ENCODE data around the gene SEPTIN1. TPM values are rescaled to one million over a fixed set of nuclear protein-coding genes. Genes with fewer than 3 reads are reported as not detected.

The SEPTIN1 gene
- total RNA-seq, 1 experiment from 2014 or later = 3.4 TPM

GRCh38 chr16:30374538-30374937, 7.8 kb downstream of the SEPTIN1 start, which contains the start of gene MYL11 (continued):
- no peak for TF ChIP-seq REST (IDR thresholded peaks at IDR 0.05; ENCODE audit: low read depth)
- TF ChIP-seq CBX3 (IDR thresholded peaks at IDR 0.05; ENCODE audit: low read depth) = no peak
- TF ChIP-seq EZH2 (IDR thresholded peaks at IDR 0.05) = no peak

GRCh38 chr16:30372725-30373124, 9.6 kb downstream of the SEPTIN1 start:
- DNase-seq (ENCODE audit: low read depth, low spot score) (no peak), ATAC-seq (no peak)
- H3K27ac ChIP-seq (ENCODE audit: low read depth, low read length) = no peak overlapping the region
- H3K4me1 ChIP-seq (ENCODE audit: control insufficient read depth in 1 of 2, insufficient read depth in 2 of 2, low read length in 2 of 2) = peaks cover 27 to 43% of the 10 kb centered on the region in 2 experiments
- no peak overlapping the region for H3K4me2 ChIP-seq (ENCODE audit: low read length)
- H2AFZ ChIP-seq (ENCODE audit: low read depth, low read length, poor library complexity, severe bottlenecking) = no peak overlapping the region
- ChIA-PET RAD21 (ENCODE audit: low non-redundant PET in 1 of 2, low total read pairs in 2 of 2, uncharacterized antibody in 2 of 2, unreplicated experiment in 2 of 2) (no interaction called here), CTCF (interaction anchor here (0.7 kb wide), 1 partner anchor 672 kb away, joined by 3 read pairs; no protein-coding TSS in a partner anchor), POLR2A (no interaction called here)
- no peaks in the 10 kb centered on the region for H3K9me2 ChIP-seq (ENCODE audit: insufficient read depth)
- H3K4me3 ChIP-seq (replicated peaks in 1 of 2; ENCODE audit: low read depth in 1 of 2, low read length in 2 of 2) = no peak overlapping the region
- H3K9ac ChIP-seq (ENCODE audit: low read length) = no peak overlapping the region
- intact Hi-C loops (cut with micrococcal nuclease) = no loop called here
- peaks cover 22% of the 10 kb centered on the region for H3K79me2 ChIP-seq (ENCODE audit: insufficient read depth, low read length)
- peaks cover 0 to under 1% of the 10 kb centered on the region in 2 experiments; a peak in 1 of 4 replicates for H3K36me3 ChIP-seq (ENCODE audit: control insufficient read depth in 1 of 2, insufficient read depth in 2 of 2, low read length in 2 of 2)
- H4K20me1 ChIP-seq (ENCODE audit: insufficient read depth) = no peaks in the 10 kb centered on the region
- no peaks in the 10 kb centered on the region for H3K27me3 ChIP-seq (ENCODE audit: insufficient read depth, low read length)
- BruUV-seq (replicated peaks) = no TSS peak
- H3K9me3 ChIP-seq (ENCODE audit: control insufficient read depth in 1 of 2, insufficient read depth in 1 of 2, low read depth in 1 of 2, low read length in 2 of 2) = no peaks in the 10 kb centered on the region
- no peak for TF ChIP-seq MAX (IDR thresholded peaks at IDR 0.05)
- TF ChIP-seq CTCF (IDR thresholded peaks at IDR 0.05 in 2 of 3, conservative IDR thresholded peaks at IDR 0.05 in 1 of 3; ENCODE audit: borderline replicate concordance in 1 of 3, insufficient read depth in 1 of 3, low read depth in 2 of 3, low read length in 2 of 3) = no peak
- no peak for TF ChIP-seq SP1 (IDR thresholded peaks at IDR 0.05; ENCODE audit: low read depth)
- no peak for TF ChIP-seq POLR2AphosphoS5 (IDR thresholded peaks at IDR 0.05; ENCODE audit: low read depth, low read length)
- TF ChIP-seq ZBTB33 (IDR thresholded peaks at IDR 0.05; ENCODE audit: extremely low read depth, insufficient replicate concordance, low read length) = no peak
- TF ChIP-seq CBX3 (IDR thresholded peaks at IDR 0.05; ENCODE audit: low read depth) = no peak
- TF ChIP-seq EGR1 (IDR thresholded peaks at IDR 0.05; ENCODE audit: low read depth) = no peak
- TF ChIP-seq POLR2A (IDR thresholded peaks at IDR 0.05; ENCODE audit: borderline replicate concordance, extremely low read depth, insufficient read depth, insufficient read length) = no peak
- no peak for TF ChIP-seq JUND (IDR thresholded peaks at IDR 0.05)
- no peak for TF ChIP-seq EZH2phosphoT487 (IDR thresholded peaks at IDR 0.05; ENCODE audit: borderline replicate concordance)
- no peak for TF ChIP-seq CEBPB (IDR thresholded peaks at IDR 0.05; ENCODE audit: low read depth)
- no peak for TF ChIP-seq TCF7L2 (IDR thresholded peaks at IDR 0.05; ENCODE audit: borderline replicate concordance, extremely low read depth, insufficient read depth, insufficient read length)
- no peak for TF ChIP-seq ELF1 (IDR thresholded peaks at IDR 0.05; ENCODE audit: borderline replicate concordance, low read depth)
- TF ChIP-seq ZFX (IDR thresholded peaks at IDR 0.05) = no peak
- no peak for TF ChIP-seq YY1 (IDR thresholded peaks at IDR 0.05; ENCODE audit: extremely low read depth, insufficient replicate concordance, low read depth, low read length)
- TF ChIP-seq SRF (IDR thresholded peaks at IDR 0.05; ENCODE audit: low read depth) = no peak

All from HCT116 (cell line).